GM23248 (cell line): ENCODE measurements around the gene CSNK2A2.

Experiments
- EZH2 ChIP-seq: fragments of 200-600 bp; sonication (generic); IDR thresholded peaks from 2 replicates; pipeline ENCODE4 v1.6.1; 2018; ENCODE audit warnings: antibody characterized with exemption, mild to moderate bottlenecking; ENCODE audit not compliant: insufficient read depth, poor library complexity, severe bottlenecking
- EZH2phosphoT487 ChIP-seq: fragments of 200-600 bp; sonication (generic); IDR thresholded peaks from 2 replicates; pipeline ENCODE4 v1.6.1; 2018; ENCODE audit warnings: antibody characterized with exemption, moderate library complexity, mild to moderate bottlenecking, low read depth; ENCODE audit not compliant: insufficient read depth

DNA sequence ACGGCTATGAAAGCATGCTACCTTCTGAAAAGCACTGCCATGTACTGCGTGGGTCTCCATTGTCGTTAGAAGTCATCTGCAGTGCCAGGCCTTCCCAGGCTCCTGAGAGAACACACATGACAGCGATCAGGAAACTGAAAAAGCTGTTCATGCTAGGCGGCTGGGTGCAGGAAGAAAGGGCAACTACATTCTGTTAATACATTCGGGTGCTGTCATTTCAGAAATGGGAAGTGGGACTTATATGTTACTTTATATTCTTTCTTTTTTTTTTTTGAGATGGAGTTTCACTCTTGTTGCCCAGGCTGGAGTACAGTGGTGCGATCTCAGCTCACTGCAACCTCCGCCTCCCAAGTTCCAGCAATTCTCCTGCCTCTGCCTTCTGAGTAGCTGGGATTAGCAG is 88.6 kb downstream of the CSNK2A2 start:
- TF ChIP-seq EZH2: no peak
- TF ChIP-seq EZH2phosphoT487: no peak
